ENCODE measurements around the gene CTBP2.

DNA sequence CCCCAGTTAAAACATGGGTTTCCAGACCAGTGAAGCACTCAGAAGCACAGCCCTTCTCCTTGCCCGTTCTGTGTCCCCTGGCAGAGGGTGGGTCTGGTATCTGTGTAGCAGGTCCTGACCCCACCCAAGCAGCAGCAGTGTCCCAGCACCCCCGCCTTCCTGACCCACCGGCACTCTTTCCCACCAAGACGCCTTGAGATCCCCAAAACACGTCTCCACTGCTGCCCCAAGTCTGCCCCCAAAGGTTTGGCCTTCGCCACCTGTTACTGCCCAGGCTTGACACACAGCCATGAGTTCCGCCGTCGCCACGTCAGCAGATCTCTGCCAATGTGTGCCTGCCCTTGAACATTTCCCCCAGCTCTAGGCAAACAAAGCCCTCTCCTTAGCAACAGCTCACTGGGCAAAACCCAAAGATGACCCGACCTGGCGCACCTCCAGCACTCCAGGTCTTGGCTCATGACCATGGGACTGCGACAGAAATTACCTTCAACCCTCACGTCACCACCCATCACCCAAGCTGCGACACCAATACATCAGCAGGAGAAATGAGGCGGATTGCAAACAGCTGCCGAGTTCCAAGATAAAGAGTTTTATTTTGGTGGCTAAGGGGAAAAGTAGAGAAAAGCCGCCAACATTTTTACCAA is 75.6 kb downstream of the CTBP2 start:
- TF ChIP-seq, protein P1, sequence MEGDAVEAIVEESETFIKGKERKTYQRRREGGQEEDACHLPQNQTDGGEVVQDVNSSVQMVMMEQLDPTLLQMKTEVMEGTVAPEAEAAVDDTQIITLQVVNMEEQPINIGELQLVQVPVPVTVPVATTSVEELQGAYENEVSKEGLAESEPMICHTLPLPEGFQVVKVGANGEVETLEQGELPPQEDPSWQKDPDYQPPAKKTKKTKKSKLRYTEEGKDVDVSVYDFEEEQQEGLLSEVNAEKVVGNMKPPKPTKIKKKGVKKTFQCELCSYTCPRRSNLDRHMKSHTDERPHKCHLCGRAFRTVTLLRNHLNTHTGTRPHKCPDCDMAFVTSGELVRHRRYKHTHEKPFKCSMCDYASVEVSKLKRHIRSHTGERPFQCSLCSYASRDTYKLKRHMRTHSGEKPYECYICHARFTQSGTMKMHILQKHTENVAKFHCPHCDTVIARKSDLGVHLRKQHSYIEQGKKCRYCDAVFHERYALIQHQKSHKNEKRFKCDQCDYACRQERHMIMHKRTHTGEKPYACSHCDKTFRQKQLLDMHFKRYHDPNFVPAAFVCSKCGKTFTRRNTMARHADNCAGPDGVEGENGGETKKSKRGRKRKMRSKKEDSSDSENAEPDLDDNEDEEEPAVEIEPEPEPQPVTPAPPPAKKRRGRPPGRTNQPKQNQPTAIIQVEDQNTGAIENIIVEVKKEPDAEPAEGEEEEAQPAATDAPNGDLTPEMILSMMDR (IDR thresholded peaks at IDR 0.05), result no peak
- TF ChIP-seq POLR2A (IDR thresholded peaks at IDR 0.05), result no peak
